GM23338 (cell line): ENCODE results near the gene HDGFL2. TPM values are rescaled to one million over a fixed set of nuclear protein-coding genes. Genes with fewer than 3 reads are reported as not detected.

Experiments
- ATAC-seq: fragments of 200-7000 bp; cut with Tn5 transposase; 3 replicates; pipeline ENCODE4 v1.9.1; 2020
- DNase-seq: peaks from one replicate; pipeline ENCODE4 v3.0.0-alpha.2; 2015; ENCODE audit warnings: low spot score
- H2AFZ ChIP-seq: fragments of 200-600 bp; sonication (generic); 2 replicates; pipeline ENCODE4 v1.8.0; 2016; ENCODE audit warnings: antibody characterized with exemption, mild to moderate bottlenecking, moderate library complexity
- H3F3A ChIP-seq: fragments of 200-600 bp; sonication (generic); replicated peaks from 2 replicates; pipeline ENCODE4 v1.8.0; 2017; ENCODE audit warnings: antibody characterized with exemption, mixed run types, low read depth
- H3K27ac ChIP-seq: fragments of 200-600 bp; sonication (generic); 2 replicates; pipeline ENCODE4 v1.6.1; 2016; ENCODE audit warnings: low read depth
- H3K27me3 ChIP-seq: fragments of 200-600 bp; sonication (generic); 2 replicates; pipeline ENCODE4 v1.8.0; 2016; ENCODE audit warnings: mild to moderate bottlenecking, mixed run types, moderate library complexity; ENCODE audit not compliant: insufficient read depth
- H3K36me3 ChIP-seq: fragments of 200-600 bp; sonication (generic); 2 replicates; pipeline ENCODE4 v1.8.0; 2016; ENCODE audit warnings: mild to moderate bottlenecking; ENCODE audit not compliant: insufficient read depth
- H3K4me1 ChIP-seq: fragments of 200-600 bp; sonication (generic); 2 replicates; pipeline ENCODE4 v1.8.0; 2016; ENCODE audit warnings: mild to moderate bottlenecking, moderate library complexity; ENCODE audit not compliant: insufficient read depth
- H3K4me2 ChIP-seq: fragments of 200-600 bp; sonication (generic); 2 replicates; pipeline ENCODE4 v1.7.1; 2017; ENCODE audit warnings: mixed run types
- H3K4me3 ChIP-seq: fragments of 200-600 bp; sonication (generic); 2 replicates; pipeline ENCODE4 v1.6.1; 2016; ENCODE audit warnings: mixed run types
- H3K79me2 ChIP-seq: fragments of 200-600 bp; sonication (generic); replicated peaks from 2 replicates; pipeline ENCODE4 v1.8.0; 2017; ENCODE audit warnings: mild to moderate bottlenecking; ENCODE audit not compliant: insufficient read depth
- H3K9me2 ChIP-seq: fragments of 200-600 bp; sonication (generic); 2 replicates; pipeline ENCODE4 v1.8.0; 2017; ENCODE audit not compliant: insufficient read depth
- H4K20me1 ChIP-seq: fragments of 200-600 bp; sonication (generic); replicated peaks from 2 replicates; pipeline ENCODE4 v1.8.0; 2017; ENCODE audit warnings: mild to moderate bottlenecking; ENCODE audit not compliant: insufficient read depth
- H3K27ac Mint-ChIP-seq: 2 replicates; pipeline ENCODE4 v1.8.0; 2020; ENCODE audit warnings: inconsistent platforms, mild to moderate bottlenecking, moderate library complexity, mixed read lengths
- H3K27me3 Mint-ChIP-seq: 3 replicates; pipeline ENCODE4 v1.8.0; 2022; ENCODE audit warnings: low read depth, mild to moderate bottlenecking, moderate library complexity, mixed read lengths, inconsistent platforms; ENCODE audit not compliant: insufficient read depth, poor library complexity
- H3K36me3 Mint-ChIP-seq: 3 replicates; pipeline ENCODE4 v1.8.0; 2021; ENCODE audit warnings: low read depth, mild to moderate bottlenecking, inconsistent platforms, moderate library complexity, mixed read lengths
- H3K4me1 Mint-ChIP-seq: 3 replicates; pipeline ENCODE4 v1.8.0; 2020; ENCODE audit warnings: mild to moderate bottlenecking, inconsistent platforms, mixed read lengths
- H3K4me3 Mint-ChIP-seq: 3 replicates; pipeline ENCODE4 v1.8.0; 2021; ENCODE audit warnings: moderate library complexity, mild to moderate bottlenecking, inconsistent platforms, mixed read lengths
- H3K9me3 Mint-ChIP-seq: 3 replicates; pipeline ENCODE4 v1.8.0; 2020; ENCODE audit warnings: moderate library complexity, mild to moderate bottlenecking, inconsistent platforms, mixed read lengths
- CREB1 ChIP-seq: fragments of 250-450 bp; sonication (Bioruptor Pico); IDR thresholded peaks from 2 replicates; pipeline ENCODE4 v1.5.0; 2020; ENCODE audit warnings: low read depth, mild to moderate bottlenecking, moderate library complexity
- EZH2 ChIP-seq: fragments of 200-600 bp; sonication (generic); IDR thresholded peaks from one replicate; pipeline ENCODE4 v1.8.0; 2017; ENCODE audit warnings: antibody characterized with exemption, mild to moderate bottlenecking, low read depth; ENCODE audit not compliant: unreplicated experiment
- JUNB ChIP-seq: IDR thresholded peaks from one replicate; pipeline ENCODE4 v1.6.1; 2016; ENCODE audit warnings: antibody characterized with exemption; ENCODE audit not compliant: unreplicated experiment
- POLR2AphosphoS5 ChIP-seq: IDR thresholded peaks from 2 replicates; pipeline ENCODE4 v1.6.1; 2016; ENCODE audit warnings: antibody characterized with exemption, low read depth
- REST ChIP-seq: IDR thresholded peaks from one replicate; pipeline ENCODE4 v1.6.1; 2018; ENCODE audit warnings: antibody characterized with exemption; ENCODE audit not compliant: unreplicated experiment
- STAT1 ChIP-seq: IDR thresholded peaks from one replicate; pipeline ENCODE4 v1.6.1; 2016; ENCODE audit warnings: antibody characterized with exemption; ENCODE audit not compliant: unreplicated experiment
- ZNF114 ChIP-seq: fragments of 250-450 bp; sonication (Bioruptor Pico); IDR thresholded peaks from 2 replicates; pipeline ENCODE4 v1.5.0; 2020; ENCODE audit warnings: mild to moderate bottlenecking, moderate library complexity
- ZNF331 ChIP-seq: fragments of 250-450 bp; sonication (Bioruptor Pico); IDR thresholded peaks from 2 replicates; pipeline ENCODE4 v1.5.0; 2020; ENCODE audit warnings: low read depth, mild to moderate bottlenecking, moderate library complexity
- polyA plus RNA-seq: library from polyadenylated mRNA; unstranded; fragments of >200 nt; fragmentation: Nextera tagmentation; extraction: Ambion mirVana; gene quantifications from 2 replicates; pipeline ENCODE4 v1.2.1, GENCODE V29; 2016
- total RNA-seq: library from RNA; depleted of rRNA; stranded (reverse); fragments of >200 nt; shearing (Covaris generic); gene quantifications from 2 replicates; pipeline ENCODE4 v1.2.3, GENCODE V29; 2014
- TF ChIP-seq, protein P1 (sequence below), 2 experiments: fragments of 200-600 bp in 1 of 2; sonication (generic) in 1 of 2; conservative IDR thresholded peaks; 2 replicates each; pipeline versions ENCODE4 v1.5.1 to v1.6.1; 2016 to 2017; ENCODE audit warnings: antibody characterized with exemption in 2 of 2, low read depth in 2 of 2, mild to moderate bottlenecking in 2 of 2, moderate library complexity in 1 of 2

Gene HDGFL2
- total and polyA plus RNA-seq, 2 experiments from 2014 or later: 64.8 to 113 TPM

DNA sequence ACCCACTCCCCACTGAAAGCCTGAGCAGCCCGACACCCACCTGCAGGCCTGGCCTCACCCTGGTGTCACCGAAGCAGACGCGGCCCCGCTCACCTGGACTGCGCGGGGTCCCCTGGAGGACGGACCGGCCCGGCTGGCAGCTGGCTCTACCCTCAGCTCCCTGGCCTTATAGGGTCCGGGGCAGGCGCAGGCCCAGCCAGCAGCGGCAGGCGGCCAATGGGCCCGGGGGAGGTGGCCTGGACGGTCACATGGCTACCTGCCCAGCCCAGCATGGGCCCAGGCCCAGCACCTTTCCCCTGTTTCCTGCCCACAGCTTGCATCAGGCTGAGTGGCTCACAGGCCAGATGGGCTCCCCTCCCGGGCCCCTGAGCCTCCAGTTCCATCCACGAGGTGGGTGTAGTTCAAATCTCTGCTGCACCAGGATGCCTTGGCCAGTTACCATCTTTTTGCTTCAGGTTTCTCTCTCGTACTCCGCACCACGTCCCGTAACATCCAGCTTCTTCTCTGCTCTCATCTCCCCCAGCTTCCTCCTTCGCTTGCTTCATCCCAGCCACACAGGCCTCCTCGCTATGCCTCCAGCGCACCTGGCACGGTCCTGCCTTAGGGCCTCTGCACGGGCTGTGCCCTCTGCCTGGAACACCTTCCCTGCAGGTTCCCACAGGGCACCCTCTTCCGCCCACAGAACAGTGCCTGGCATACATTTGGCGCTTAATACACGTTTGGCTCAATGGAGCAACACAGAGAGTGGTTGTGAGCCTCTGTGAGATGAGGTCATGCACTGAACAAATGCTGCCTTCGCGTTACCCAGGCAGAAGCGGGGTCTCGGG, 46.5 kb downstream of the HDGFL2 start, which contains the start of gene PLIN4 (continued):
- TF ChIP-seq, protein P1, sequence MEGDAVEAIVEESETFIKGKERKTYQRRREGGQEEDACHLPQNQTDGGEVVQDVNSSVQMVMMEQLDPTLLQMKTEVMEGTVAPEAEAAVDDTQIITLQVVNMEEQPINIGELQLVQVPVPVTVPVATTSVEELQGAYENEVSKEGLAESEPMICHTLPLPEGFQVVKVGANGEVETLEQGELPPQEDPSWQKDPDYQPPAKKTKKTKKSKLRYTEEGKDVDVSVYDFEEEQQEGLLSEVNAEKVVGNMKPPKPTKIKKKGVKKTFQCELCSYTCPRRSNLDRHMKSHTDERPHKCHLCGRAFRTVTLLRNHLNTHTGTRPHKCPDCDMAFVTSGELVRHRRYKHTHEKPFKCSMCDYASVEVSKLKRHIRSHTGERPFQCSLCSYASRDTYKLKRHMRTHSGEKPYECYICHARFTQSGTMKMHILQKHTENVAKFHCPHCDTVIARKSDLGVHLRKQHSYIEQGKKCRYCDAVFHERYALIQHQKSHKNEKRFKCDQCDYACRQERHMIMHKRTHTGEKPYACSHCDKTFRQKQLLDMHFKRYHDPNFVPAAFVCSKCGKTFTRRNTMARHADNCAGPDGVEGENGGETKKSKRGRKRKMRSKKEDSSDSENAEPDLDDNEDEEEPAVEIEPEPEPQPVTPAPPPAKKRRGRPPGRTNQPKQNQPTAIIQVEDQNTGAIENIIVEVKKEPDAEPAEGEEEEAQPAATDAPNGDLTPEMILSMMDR (conservative IDR thresholded peaks at IDR 0.05; ENCODE audit: low read depth in 2 of 2): no peak
- TF ChIP-seq CREB1 (CRISPR knock-in tag) (no peak), STAT1 (no peak), EZH2 (no peak), POLR2AphosphoS5 (no peak), ZNF331 (CRISPR knock-in tag) (no peak), REST (no peak)

GRCh38 chr19:4519172-4519496, 47.0 kb downstream of the HDGFL2 start:
- H3K36me3 Mint-ChIP-seq: peaks cover 2% of the 10 kb centered on the region; the same call in 1 of the 3 replicates
- Histone ChIP-seq H4K20me1 (no peaks in the 10 kb centered on the region; the same call in 1 of the 2 replicates), H3K36me3 (no peaks in the 10 kb centered on the region), H2AFZ (peak overlapping the region; percentile 74; the same call in 1 of the 2 replicates), H3K27ac (no peak overlapping the region), H3F3A (no peaks in the 10 kb centered on the region), H3K27me3 (peaks cover 25% of the 10 kb centered on the region; the same call in 1 of the 2 replicates), H3K4me3 (no peak overlapping the region), H3K4me1 (no peaks in the 10 kb centered on the region), H3K4me2 (no peak overlapping the region), H3K9me2 (no peaks in the 10 kb centered on the region), H3K79me2 (no peaks in the 10 kb centered on the region)
- no peak for TF ChIP-seq JUNB
- TF ChIP-seq REST: no peak
- no peak for TF ChIP-seq ZNF114 (CRISPR knock-in tag)
- TF ChIP-seq CREB1 (CRISPR knock-in tag): no peak
- ATAC-seq (no peak), DNase-seq (no peak)
- H3K27me3 Mint-ChIP-seq: peaks cover 36% of the 10 kb centered on the region
- peaks cover 4% of the 10 kb centered on the region for H3K4me1 Mint-ChIP-seq
- no peak overlapping the region for H3K4me3 Mint-ChIP-seq
- H3K27ac Mint-ChIP-seq: no peak overlapping the region
- peaks cover 3% of the 10 kb centered on the region; the same call in 2 of the 3 replicates for H3K9me3 Mint-ChIP-seq
